HEK293 (cell line): Measurements from ENCODE around the gene PRDM7.
"Not testable (repeated sequence)": the region's sequence is repeated elsewhere in the genome, so short reads cannot be mapped to it uniquely, and the experiment has no call there.

Experiments
- HOXA7 ChIP-seq: sonication (generic); formaldehyde crosslinking; IDR thresholded peaks from 2 replicates; pipeline ENCODE4 v1.8.1; 2022; ENCODE audit warnings: missing genetic modification reagents, borderline replicate concordance
- PRDM6 ChIP-seq: fragments of 450-650 bp; formaldehyde crosslinking; IDR thresholded peaks from 2 replicates; pipeline ENCODE4 v1.5.1; 2017; ENCODE audit warnings: missing biosample characterization, missing genetic modification characterization
- SALL2 ChIP-seq: fragments of 450-650 bp; formaldehyde crosslinking; IDR thresholded peaks from 2 replicates; pipeline ENCODE4 v1.5.0; 2017; ENCODE audit warnings: missing biosample characterization, mild to moderate bottlenecking, missing genetic modification characterization, borderline replicate concordance
- ZNF133 ChIP-seq: fragments of 450-650 bp; formaldehyde crosslinking; IDR thresholded peaks from 2 replicates; pipeline ENCODE4 v1.5.1; 2016; ENCODE audit warnings: missing biosample characterization, missing genetic modification characterization
- TF ChIP-seq, protein P1 (sequence below): fragments of 450-650 bp; formaldehyde crosslinking; IDR thresholded peaks from 2 replicates; pipeline ENCODE4 v1.5.1; 2017; ENCODE audit warnings: missing biosample characterization, missing genetic modification characterization

GRCh38 chr16:90107060-90107459 is 29.9 kb upstream of the PRDM7 start:
- TF ChIP-seq HOXA7 (CRISPR knock-in tag); ZNF133 (tag by site-specific recombination); PRDM6; SALL2: not testable (repeated sequence)
- TF ChIP-seq, protein P1, sequence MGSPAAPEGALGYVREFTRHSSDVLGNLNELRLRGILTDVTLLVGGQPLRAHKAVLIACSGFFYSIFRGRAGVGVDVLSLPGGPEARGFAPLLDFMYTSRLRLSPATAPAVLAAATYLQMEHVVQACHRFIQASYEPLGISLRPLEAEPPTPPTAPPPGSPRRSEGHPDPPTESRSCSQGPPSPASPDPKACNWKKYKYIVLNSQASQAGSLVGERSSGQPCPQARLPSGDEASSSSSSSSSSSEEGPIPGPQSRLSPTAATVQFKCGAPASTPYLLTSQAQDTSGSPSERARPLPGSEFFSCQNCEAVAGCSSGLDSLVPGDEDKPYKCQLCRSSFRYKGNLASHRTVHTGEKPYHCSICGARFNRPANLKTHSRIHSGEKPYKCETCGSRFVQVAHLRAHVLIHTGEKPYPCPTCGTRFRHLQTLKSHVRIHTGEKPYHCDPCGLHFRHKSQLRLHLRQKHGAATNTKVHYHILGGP, result not testable (repeated sequence)
